Measurements from ENCODE around the gene TBC1D23.

GRCh38 chr3:100245927-100246326 lies 14.9 kb upstream of the TBC1D23 start:
- TF ChIP-seq ZFP3 (CRISPR knock-in tag; IDR thresholded peaks at IDR 0.05) = no peak
- TF ChIP-seq PATZ1 (CRISPR knock-in tag; IDR thresholded peaks at IDR 0.05; ENCODE audit: borderline replicate concordance) = no peak
- TF ChIP-seq OSR1 (CRISPR knock-in tag; IDR thresholded peaks at IDR 0.05) = no peak
- TF ChIP-seq ZFP30 (CRISPR knock-in tag; IDR thresholded peaks at IDR 0.05) = no peak
- TF ChIP-seq ZC3H10 (CRISPR knock-in tag; IDR thresholded peaks at IDR 0.05) = no peak
- no peak for TF ChIP-seq CSRNP3 (CRISPR knock-in tag; IDR thresholded peaks at IDR 0.05)
- TF ChIP-seq PPARA (CRISPR knock-in tag; IDR thresholded peaks at IDR 0.05; ENCODE audit: borderline replicate concordance) = no peak
- TF ChIP-seq ZNF70 (CRISPR knock-in tag; IDR thresholded peaks at IDR 0.05) = no peak
- TF ChIP-seq ARNTL (CRISPR knock-in tag; IDR thresholded peaks at IDR 0.05; ENCODE audit: borderline replicate concordance, low read depth) = no peak
- no peak for TF ChIP-seq TOX (CRISPR knock-in tag; IDR thresholded peaks at IDR 0.05; ENCODE audit: borderline replicate concordance)
- no peak for TF ChIP-seq CSDC2 (CRISPR knock-in tag; IDR thresholded peaks at IDR 0.05)
- TF ChIP-seq CREB5 (CRISPR knock-in tag; IDR thresholded peaks at IDR 0.05; ENCODE audit: low read depth) = no peak

Measured in SK-N-SH treated with all-trans-retinoic acid at 6 μM for 48 hours (cell line).